Thoracic aorta (tissue), 2 donors: ENCODE data around the gene SAMSN1. TPM values are rescaled to one million over a fixed set of nuclear protein-coding genes. Genes with fewer than 3 reads are reported as not detected.
A peak's percentile ranks its signal among the peaks of the same experiment; 100 is the strongest.

Experiments used
- ATAC-seq: fragments of 150-250 bp; one replicate; pipeline ENCODE4 v1.8.0; 2017; ENCODE audit warnings: low read depth; ENCODE audit not compliant: insufficient number of reproducible peaks, low FRiP score
- DNase-seq: peaks from one replicate; pipeline ENCODE4 v3.0.0-alpha.2; 2020; ENCODE audit warnings: low spot score
- H3K27ac ChIP-seq, 2 donors: fragments of 200-600 bp; sonication (generic); 1 replicate in 1 of 2; 2 replicates in 1 of 2; pipeline ENCODE4 v1.5.1; 2016; ENCODE audit warnings: mild to moderate bottlenecking in 2 of 2, moderate library complexity in 2 of 2
- H3K27me3 ChIP-seq: fragments of 200-600 bp; sonication (generic); replicated peaks from 2 replicates; pipeline ENCODE4 v1.6.0; 2016; ENCODE audit warnings: mild to moderate bottlenecking; ENCODE audit not compliant: insufficient read depth
- H3K36me3 ChIP-seq: fragments of 200-600 bp; sonication (generic); one replicate; pipeline ENCODE4 v1.5.1; 2016
- H3K4me1 ChIP-seq, 2 donors: fragments of 200-600 bp; sonication (generic); 1 replicate in 1 of 2; 2 replicates in 1 of 2; pipeline versions ENCODE4 v1.5.1 to v1.6.0; 2016; ENCODE audit warnings: low read depth in 2 of 2, mild to moderate bottlenecking in 1 of 2; ENCODE audit not compliant: control insufficient read depth in 1 of 2
- H3K4me3 ChIP-seq: fragments of 200-600 bp; sonication (generic); 2 replicates; pipeline ENCODE4 v1.5.1; 2016; ENCODE audit warnings: mild to moderate bottlenecking
- H3K9me3 ChIP-seq: fragments of 200-600 bp; sonication (generic); 2 replicates; pipeline ENCODE4 v1.5.1; 2016
- CTCF ChIP-seq: fragments of 200-600 bp; sonication (generic); IDR thresholded peaks from one replicate; pipeline ENCODE4 v1.5.1; 2019; ENCODE audit warnings: antibody characterized with exemption
- total RNA-seq, 2 donors: library from RNA; depleted of rRNA; stranded (reverse); fragments of >200 nt; gene quantifications; one replicate each; pipeline versions ENCODE4 v1.1.0 to v1.2.3, GENCODE V29; 2016

Gene SAMSN1
- 10 to 100 TPM in 1 of 2 donors, 1 to 10 TPM in 1; 6.6 to 20.5 TPM for total RNA-seq

DNA sequence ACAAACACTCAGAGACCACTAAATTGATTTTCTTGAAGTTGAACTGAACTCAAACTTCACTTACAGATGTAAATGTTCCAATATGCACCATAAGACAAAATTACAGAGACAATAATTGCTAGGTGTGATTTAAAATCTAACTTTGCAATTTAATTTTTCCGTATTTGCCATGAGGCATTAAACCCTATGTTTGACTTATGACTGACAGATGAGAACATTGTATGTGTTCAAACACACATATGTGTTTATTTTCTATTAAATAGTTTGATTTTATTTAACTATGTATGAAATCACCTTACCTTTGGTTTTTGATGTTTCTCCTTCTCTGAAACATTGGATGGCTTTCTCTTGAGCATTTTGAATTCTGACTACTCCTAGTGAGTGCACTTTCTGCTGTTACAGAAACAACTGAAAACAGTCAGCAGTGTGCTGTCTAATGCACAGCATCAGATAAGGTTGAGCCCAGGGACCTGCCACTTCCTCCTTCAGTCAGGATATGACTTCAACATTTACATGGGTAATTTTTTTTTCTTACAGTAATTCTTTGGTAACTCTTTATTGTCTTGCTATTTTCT, at the start of gene SAMSN1:
Gene SAMSN1, minus strand, starts transcription at position 410 of the 575 bp plus-strand sequence. Its CDS starts 54 bp downstream, at position 356.
- ATAC-seq (no peak), DNase-seq (no peak)
- no peak for TF ChIP-seq CTCF

GRCh38 chr21:14595449-14595848, 49.3 kb upstream of the SAMSN1 start:
- H3K4me1 ChIP-seq, result no peaks in the 10 kb centered on the region
- DNase-seq (no peak), ATAC-seq (no peak)
- H3K9me3 ChIP-seq, result no peaks in the 10 kb centered on the region
- no peaks in the 10 kb centered on the region for H3K36me3 ChIP-seq
- TF ChIP-seq CTCF, result no peak
- H3K27ac ChIP-seq, result no peak overlapping the region
- no peak overlapping the region for H3K4me3 ChIP-seq
- H3K27me3 ChIP-seq, result no peaks in the 10 kb centered on the region

More for the DNA sequence above, at the start of gene SAMSN1:
- Histone ChIP-seq H3K4me3 (peak within 1 kb of the TSS; percentile 57), H3K9me3 (no peaks in the 10 kb centered on the region), H3K4me1 (no peaks in the 10 kb centered on the region), H3K27me3 (no peaks in the 10 kb centered on the region), H3K36me3 (no peaks in the 10 kb centered on the region), H3K27ac (peak within 1 kb of the TSS in 1 of 2 donors; percentile 21)

DNA sequence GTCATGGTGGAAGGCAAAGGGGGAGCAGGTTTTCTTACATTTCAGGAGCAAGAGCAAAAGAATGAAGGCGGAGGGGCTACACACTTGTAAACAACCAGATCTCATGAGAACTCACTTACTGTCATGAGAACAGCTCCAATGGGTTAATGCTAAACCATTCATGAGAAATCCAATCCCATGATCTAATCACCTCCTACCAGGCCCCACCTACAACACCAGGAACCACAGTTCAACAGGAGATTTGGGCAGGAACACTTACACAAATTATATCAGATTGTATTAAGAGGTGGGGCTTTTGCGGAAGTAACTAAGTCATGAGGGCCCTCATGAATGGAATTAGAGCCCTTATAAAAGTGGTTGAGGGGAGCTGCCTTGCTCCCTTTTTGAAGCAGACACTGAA, 48.9 kb upstream of the SAMSN1 start:
- no peaks in the 10 kb centered on the region for H3K36me3 ChIP-seq
- no peak overlapping the region for H3K27ac ChIP-seq
- no peak for ATAC-seq
- no peaks in the 10 kb centered on the region for H3K4me1 ChIP-seq
- no peak for DNase-seq
- no peak for TF ChIP-seq CTCF
- no peaks in the 10 kb centered on the region for H3K27me3 ChIP-seq
- no peak overlapping the region for H3K4me3 ChIP-seq
- no peaks in the 10 kb centered on the region for H3K9me3 ChIP-seq

GRCh38 chr21:14593230-14593629, 47.1 kb upstream of the SAMSN1 start:
- no peaks in the 10 kb centered on the region for H3K27me3 ChIP-seq
- DNase-seq, result no peak
- H3K4me1 ChIP-seq, result no peaks in the 10 kb centered on the region
- no peaks in the 10 kb centered on the region for H3K36me3 ChIP-seq
- no peaks in the 10 kb centered on the region for H3K9me3 ChIP-seq
- H3K4me3 ChIP-seq, result no peak overlapping the region
- ATAC-seq, result no peak
- no peak overlapping the region for H3K27ac ChIP-seq
- TF ChIP-seq CTCF, result no peak

- TF ChIP-seq CTCF, result no peak
- Histone ChIP-seq H3K9me3 (no peaks in the 10 kb centered on the region), H3K4me3 (no peak overlapping the region), H3K36me3 (no peaks in the 10 kb centered on the region), H3K27me3 (no peaks in the 10 kb centered on the region), H3K4me1 (no peaks in the 10 kb centered on the region), H3K27ac (no peak overlapping the region)
- no peak for ATAC-seq
- no peak for DNase-seq
Measured at GRCh38 chr21:14592296-14593000, 46.3 kb upstream of the SAMSN1 start.
